ENCODE results near the gene SRSF1.
"Not testable (repeated sequence)": the region's sequence is repeated elsewhere in the genome, so short reads cannot be mapped to it uniquely, and the experiment has no call there.

SRSF1 gene

GRCh38 chr17:57988301-57989250 lies 18.5 kb downstream of the SRSF1 start:
- peak; percentile 56 for DNase-seq

DNA sequence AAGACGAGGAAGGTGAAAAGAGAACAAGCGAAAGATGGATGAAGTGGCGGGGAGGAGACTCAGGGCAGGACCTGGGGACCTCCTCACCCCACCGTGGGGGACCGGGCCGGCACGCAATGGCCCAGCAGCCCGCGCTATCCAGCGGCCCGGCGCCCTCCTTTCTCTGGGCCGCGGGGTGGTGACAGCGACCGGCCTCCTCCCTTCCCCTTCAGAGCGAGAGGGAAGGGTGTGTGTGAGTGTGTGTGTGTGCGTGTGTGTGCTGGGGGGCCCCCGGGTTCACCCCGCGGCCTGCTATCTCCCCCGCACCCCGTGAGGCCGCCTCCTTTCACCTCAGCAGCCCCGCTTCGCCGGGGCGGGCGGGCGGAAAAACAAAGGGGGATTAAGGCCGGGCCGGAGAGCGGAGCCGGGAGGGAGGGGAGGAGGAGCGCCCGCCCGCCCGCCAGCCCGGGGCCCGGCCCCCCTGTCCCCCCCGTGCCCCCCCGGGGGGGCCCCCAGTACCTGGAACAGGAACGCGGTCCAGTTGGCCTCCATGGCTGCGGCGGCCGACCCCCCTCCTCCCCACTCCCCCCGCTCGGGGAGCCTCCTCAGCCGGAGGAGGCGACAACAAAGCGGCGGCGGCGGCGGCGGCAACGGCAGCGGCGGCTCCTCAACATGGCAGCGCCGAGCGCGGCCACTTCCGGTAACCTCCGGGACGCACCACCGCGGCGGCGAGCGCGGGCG lies 19.3 kb downstream of the SRSF1 start, which contains the start of gene VEZF1:
Gene VEZF1 (minus strand): TSS at position 674 of the 720 bp plus-strand sequence. CDS start 143 bp downstream, at position 531.
- DNase-seq = peak; percentile 56

GRCh38 chr17:57986841-57987580 lies 20.0 kb downstream of the SRSF1 start:
- DNase-seq = peak; percentile 33

DNA sequence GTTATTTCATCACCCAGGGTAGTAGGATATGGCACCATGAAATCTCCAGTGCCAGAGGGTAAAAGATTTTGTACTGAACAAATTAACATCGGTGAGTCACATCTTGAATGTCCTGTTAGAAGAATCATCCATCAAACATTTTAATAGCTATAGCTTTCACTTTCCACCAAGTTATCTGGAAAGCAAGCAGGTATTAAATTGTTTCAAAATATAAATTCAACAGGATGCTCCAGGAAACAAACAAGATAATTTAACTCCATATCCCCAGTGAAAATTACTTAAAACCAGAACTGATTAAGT lies 21.4 kb downstream of the SRSF1 start:
- peak; percentile 15 for DNase-seq

DNA sequence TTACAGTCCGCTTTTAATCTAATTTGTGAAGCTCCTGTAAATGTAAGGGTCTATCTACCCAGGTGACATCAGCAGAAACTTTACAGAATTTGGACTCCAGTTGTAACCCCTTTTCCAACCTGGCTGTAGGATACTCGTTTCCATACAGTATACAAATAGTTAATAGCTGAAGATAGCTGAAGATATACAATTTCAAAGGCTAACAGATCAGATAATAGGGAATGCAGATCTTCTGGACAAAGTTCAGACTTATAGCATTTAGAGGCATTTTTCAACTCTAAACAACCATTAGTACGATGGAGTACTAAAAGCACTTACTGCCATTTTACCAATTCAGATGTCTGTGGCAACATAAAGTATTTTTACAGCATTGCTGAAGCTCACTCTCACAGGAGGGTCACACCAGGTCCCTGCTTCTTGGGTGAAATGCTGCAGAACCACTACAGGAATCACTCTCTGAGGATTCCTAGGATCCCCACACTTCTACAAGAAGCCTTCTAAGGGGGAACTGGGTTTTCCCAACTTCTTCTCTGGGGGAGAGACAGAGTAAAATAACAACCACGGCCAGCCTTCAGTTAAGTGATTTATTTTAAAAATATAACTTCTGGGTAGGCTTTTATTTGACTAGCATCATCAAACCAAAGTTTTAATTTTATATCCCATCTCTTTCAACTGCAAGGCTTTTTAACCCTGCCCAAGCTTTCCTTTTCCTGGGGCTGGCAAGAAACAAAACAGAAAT lies 21.9 kb downstream of the SRSF1 start:
- DNase-seq = no peak

DNA sequence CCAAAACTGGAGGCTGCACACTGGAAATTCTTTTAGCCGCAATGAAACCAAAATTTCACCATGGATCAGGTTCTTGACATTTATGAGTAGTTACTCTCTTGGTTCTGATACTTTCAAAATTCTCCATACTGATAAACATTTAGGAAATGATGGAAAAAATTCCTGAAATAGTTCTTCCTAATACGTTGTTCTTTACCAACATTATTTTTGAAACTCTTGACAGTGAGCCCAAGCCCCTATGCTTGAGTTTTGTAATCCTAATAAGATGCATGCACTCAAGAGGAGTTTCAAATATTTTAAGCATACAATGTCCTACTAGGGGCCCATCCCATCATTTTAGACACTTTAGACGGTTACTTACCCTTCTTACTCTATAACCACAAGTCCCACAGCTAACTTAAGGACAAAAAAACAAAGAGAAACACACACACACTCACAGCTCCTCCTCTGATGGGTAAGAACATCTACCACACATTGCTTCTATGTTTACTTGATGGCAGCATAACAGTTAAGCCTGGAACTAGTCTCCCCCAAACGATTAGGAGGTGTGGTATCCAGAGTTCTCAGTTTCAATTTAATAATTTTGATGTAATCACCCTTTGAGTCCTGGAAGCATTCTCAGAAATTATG lies 22.7 kb downstream of the SRSF1 start:
- DNase-seq = peak; percentile 25

GRCh38 chr17:57983446-57983845 lies 23.6 kb downstream of the SRSF1 start:
- DNase-seq = no peak

GRCh38 chr17:57982452-57983170 lies 24.4 kb downstream of the SRSF1 start:
- no peak for DNase-seq

DNA sequence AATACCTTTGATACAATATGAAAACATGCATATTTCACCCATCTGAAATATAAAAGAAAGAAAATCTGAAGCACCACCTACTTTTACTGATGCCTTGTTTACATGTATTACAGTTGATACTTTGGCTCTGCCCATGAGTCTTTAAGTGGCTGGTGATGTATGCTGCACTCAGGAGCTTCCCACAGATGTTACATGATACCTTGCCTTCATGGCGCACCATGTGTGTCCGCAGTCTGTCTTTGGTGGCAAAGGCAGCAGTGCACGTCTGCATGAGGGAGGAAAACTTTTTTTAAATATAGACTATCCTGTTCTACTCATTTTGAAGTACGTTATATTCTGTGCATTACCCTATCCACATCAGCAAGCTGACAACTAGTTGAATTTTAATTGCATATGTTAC lies 26.5 kb downstream of the SRSF1 start:
- DNase-seq = no peak

GRCh38 chr17:57979076-57979475 lies 28.0 kb downstream of the SRSF1 start:
- DNase-seq = no peak

- no peak for DNase-seq
Observed at GRCh38 chr17:57976594-57976993, 30.5 kb downstream of the SRSF1 start.

DNA sequence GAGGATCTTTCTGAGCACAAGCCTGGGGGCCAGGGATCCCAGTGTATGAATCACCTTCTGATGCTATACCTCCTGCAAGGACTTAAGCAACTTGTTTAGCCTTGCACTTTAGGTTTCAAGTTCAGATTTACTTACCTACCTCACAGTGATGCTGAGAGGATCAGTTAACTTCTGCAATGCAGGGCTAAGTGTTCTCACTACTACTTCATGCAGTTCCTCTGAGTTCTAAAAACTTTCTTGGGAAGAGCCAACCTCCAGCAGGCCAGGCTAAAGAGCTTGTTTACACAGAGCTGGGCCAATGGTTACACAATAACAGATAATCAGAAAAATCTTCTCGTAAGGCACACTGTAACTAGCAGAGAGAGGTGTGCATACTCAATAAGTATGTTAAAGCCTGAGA lies 32.0 kb downstream of the SRSF1 start:
- no peak for DNase-seq

- DNase-seq = not testable (repeated sequence)
Observed at GRCh38 chr17:57974053-57974824, 32.8 kb downstream of the SRSF1 start.

DNA sequence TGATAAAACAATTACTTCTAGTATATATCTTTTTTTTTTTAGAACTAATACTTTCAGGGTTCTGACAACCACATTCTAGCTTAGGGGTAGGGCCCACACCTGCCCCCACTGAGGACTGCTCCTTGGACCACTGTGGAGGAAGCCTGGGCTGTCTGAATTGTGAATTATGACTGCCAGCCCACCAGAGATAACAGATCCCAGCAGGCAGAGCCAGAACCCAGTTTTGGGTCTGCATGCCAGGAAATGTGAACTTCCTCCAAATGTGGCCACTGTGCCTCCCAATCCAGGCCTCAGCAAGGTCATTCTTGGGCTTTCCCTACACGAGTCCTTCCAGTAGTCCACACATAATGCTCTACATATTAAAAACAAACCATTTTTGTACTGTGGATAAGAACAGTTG lies 34.9 kb downstream of the SRSF1 start:
- no peak for DNase-seq

DNA sequence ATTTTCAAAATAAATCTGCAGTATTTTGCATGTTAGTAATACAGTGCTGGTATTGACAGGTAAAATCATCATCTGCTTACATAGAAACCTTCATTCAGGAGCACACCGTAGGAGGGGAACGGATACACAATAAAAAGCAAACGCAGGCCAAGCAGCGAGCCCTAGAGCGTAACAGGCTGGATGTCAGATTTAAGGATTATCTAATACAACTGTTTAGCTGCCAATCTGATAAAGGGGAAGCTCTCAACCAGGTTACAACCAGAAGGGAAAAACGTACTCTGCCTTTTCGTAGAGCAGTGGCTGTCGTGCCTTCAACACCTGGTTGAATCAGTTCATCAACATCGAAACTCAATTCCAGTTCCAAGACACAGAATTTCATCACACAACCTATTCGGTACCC lies 35.5 kb downstream of the SRSF1 start:
- no peak for DNase-seq

GRCh38 chr17:57970710-57971109 lies 36.3 kb downstream of the SRSF1 start:
- no peak for DNase-seq

DNA sequence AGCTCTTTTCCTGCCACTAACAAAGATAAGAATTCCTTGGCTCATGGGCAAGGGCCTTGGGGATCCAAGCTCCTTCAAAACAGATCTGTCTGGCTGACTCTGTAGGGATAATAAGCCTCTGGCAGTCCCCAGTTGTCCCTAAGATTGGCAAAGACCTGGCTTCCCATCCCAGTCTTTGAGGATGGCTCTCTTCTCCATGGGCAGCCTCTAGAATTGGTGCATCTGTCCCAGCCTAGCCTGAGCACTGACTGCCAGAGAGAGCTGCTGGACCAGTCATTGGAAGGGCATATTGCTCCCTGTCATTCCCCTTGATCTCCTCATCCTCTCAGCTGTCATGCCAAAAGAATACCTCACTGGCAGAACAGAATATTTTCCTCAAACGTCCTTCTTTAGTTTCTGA lies 38.6 kb downstream of the SRSF1 start:
- no peak for DNase-seq

DNA sequence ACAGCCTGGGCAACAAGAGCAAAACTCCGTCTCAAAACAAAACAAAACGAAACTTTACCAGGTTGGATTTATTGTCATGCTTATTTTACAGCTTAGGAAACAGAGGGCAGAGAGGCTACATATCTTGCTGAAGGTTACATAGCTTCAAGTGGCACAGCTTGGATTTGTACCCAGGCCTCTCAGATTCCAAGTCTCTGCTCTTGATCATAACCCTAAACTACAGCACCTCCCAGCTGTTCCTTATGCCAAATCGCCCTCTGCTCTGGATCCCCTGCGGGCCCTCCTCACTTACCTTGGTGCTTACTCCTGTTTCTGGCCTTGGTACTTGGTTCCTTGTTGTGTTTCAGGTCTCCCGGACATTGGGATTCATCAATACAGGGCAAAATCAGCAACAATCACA lies 40.2 kb downstream of the SRSF1 start:
- DNase-seq = no peak

- no peak for DNase-seq
Observed at GRCh38 chr17:57966246-57966645, 40.8 kb downstream of the SRSF1 start.

DNA sequence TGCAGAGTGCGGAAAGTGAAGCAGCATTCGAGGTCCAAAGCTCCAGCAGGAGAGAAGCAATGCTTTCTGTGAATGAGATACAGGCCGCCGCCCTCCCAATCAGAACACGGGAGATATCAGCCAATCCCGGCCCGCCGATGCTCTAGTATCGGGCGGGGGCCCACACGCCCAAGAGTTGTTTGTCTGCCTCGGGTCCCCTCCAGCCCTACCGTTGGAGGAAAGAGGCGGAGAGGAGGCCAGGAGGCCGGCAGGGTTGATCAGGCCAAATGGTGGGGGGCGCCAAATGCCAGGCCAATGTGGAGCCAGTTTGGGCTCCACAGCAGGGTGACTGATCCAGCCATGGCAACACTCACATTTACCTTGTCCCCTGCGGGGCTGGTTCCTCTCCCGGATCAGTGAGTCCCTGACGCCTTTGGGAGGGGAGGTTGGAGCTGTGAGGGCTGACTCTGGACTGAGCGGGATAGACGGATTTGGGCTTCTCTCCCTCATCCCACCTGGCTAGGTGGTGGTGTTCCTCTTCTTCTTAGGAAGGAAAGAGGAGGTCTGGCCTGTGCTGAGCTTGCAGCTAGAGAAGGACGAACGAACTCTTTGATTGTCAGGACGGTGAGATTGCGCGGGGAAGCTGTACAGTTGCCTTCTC lies 41.4 kb downstream of the SRSF1 start:
- no peak for DNase-seq

All from MV-4-11 (cell line).